B cell (primary cell): Measurements from ENCODE around the gene KLF16.

Source experiments
- EZH2 ChIP-seq: IDR thresholded peaks from 2 replicates; pipeline ENCODE4 v1.6.1; 2012; ENCODE audit warnings: borderline replicate concordance, low read depth, mild to moderate bottlenecking, moderate library complexity, low read length; ENCODE audit not compliant: insufficient read depth, poor library complexity, severe bottlenecking
- TF ChIP-seq, protein P1 (sequence below): fragments of 200-600 bp; IDR thresholded peaks from one replicate; pipeline ENCODE4 v1.8.0; 2022; ENCODE audit warnings: antibody characterized with exemption, mild to moderate bottlenecking

DNA sequence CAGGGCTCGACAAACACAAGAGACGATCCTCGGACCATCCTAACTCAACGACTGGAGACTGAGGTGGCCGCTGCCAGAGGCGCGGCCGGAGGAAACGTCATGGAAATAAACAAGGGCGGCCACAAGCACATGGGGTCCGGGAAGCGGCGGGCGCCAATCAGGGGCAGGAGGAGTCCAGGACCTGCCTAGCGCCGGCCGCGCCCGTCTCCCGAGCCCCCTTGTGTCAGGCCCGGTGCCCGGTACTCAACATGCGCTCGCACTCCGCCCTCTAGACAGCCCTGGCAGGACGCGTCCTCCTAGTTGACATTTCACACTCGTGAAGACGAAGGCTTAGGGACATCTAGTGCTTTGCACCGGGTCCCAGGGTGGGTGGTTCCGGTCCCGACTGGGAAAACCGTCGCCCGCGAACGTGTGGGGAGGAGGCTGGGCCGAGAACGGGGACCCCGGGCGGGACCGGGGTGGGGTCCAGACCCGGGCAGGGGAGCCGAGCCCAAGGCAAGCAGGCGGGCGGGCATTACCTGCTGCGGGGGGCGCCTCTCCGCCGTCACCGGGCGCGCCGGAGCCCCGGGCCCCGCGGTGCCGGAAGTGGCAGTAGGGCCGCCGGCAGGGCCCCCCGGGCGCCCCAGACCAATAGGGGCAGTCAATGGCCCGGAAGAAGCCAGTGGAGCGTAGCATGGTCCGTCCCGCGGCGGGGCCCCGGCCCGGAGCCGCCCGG lies 15.5 kb downstream of the KLF16 start:
- TF ChIP-seq, protein P1, sequence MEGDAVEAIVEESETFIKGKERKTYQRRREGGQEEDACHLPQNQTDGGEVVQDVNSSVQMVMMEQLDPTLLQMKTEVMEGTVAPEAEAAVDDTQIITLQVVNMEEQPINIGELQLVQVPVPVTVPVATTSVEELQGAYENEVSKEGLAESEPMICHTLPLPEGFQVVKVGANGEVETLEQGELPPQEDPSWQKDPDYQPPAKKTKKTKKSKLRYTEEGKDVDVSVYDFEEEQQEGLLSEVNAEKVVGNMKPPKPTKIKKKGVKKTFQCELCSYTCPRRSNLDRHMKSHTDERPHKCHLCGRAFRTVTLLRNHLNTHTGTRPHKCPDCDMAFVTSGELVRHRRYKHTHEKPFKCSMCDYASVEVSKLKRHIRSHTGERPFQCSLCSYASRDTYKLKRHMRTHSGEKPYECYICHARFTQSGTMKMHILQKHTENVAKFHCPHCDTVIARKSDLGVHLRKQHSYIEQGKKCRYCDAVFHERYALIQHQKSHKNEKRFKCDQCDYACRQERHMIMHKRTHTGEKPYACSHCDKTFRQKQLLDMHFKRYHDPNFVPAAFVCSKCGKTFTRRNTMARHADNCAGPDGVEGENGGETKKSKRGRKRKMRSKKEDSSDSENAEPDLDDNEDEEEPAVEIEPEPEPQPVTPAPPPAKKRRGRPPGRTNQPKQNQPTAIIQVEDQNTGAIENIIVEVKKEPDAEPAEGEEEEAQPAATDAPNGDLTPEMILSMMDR = no peak
- no peak for TF ChIP-seq EZH2
